ENCODE data around the gene ZBTB20. TPM values are rescaled to one million over a fixed set of nuclear protein-coding genes. Genes with fewer than 3 reads are reported as not detected.

Gene ZBTB20
- total RNA-seq, 3 donors from 2014 or later (not counting 1 experiment from before 2014, with no cell fraction given): 52.7 to 58.3 (median 55.9) TPM

DNA sequence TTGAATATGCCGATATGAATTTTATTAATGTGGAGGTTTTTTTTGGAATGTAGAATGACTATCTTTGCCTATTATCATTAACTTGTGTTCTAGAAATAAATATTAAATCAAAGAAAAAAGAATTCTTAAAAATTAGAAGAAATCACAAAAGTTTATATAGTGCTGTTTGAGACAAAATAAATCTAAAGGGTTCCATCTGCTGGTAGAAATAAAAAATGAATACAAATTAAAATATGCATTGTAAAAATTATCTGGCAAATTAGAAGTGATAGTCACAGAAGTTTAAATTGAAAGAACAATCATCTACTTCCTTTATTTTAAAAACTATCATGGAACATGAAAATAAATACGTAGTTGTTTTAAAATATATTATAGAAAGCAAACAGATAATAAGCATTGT, 22.7 kb upstream of the ZBTB20 start:
- Mint-ChIP-seq H3K36me3 (no peaks in the 10 kb centered on the region), H3K27me3 (ENCODE audit: low read depth in 2 of 2) (peaks cover 8 to 10% of the 10 kb centered on the region in 2 donors), H3K27ac (no peak overlapping the region), H3K9me3 (no peaks in the 10 kb centered on the region), H3K4me3 (no peak overlapping the region), H3K4me1 (peaks cover 11 to 12% of the 10 kb centered on the region in 2 donors)
- no peaks in the 10 kb centered on the region for H3K36me3 ChIP-seq (ENCODE audit: control insufficient read depth, insufficient read depth, low read length)
- intact Hi-C loops (cut with micrococcal nuclease): loop anchor here (1.0 to 5.0 kb wide), 2 partner anchors 78 to 128 kb away; no protein-coding TSS in a partner anchor
- DNase-seq: peak in 1 of 2 donors; percentile 34
- no peak overlapping the region for H3K27ac ChIP-seq (ENCODE audit: low read length)
- no peak for ATAC-seq
- no peak overlapping the region for H3K4me3 ChIP-seq (ENCODE audit: low read length)
- no peaks in the 10 kb centered on the region for H3K9me3 ChIP-seq (ENCODE audit: control insufficient read depth, insufficient read depth, low read length)
- no CpG with 5 or more reads among the region's 2 CpGs for WGBS (ENCODE audit: insufficient coverage)
- TF ChIP-seq, protein P1, sequence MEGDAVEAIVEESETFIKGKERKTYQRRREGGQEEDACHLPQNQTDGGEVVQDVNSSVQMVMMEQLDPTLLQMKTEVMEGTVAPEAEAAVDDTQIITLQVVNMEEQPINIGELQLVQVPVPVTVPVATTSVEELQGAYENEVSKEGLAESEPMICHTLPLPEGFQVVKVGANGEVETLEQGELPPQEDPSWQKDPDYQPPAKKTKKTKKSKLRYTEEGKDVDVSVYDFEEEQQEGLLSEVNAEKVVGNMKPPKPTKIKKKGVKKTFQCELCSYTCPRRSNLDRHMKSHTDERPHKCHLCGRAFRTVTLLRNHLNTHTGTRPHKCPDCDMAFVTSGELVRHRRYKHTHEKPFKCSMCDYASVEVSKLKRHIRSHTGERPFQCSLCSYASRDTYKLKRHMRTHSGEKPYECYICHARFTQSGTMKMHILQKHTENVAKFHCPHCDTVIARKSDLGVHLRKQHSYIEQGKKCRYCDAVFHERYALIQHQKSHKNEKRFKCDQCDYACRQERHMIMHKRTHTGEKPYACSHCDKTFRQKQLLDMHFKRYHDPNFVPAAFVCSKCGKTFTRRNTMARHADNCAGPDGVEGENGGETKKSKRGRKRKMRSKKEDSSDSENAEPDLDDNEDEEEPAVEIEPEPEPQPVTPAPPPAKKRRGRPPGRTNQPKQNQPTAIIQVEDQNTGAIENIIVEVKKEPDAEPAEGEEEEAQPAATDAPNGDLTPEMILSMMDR (IDR thresholded peaks at IDR 0.05): peak; percentile 53
- peaks cover 2% of the 10 kb centered on the region for H3K27me3 ChIP-seq (ENCODE audit: control insufficient read depth, insufficient read depth, low read length)
- H3K4me1 ChIP-seq (ENCODE audit: control insufficient read depth, insufficient read depth, low read length): peaks cover 5% of the 10 kb centered on the region

DNA sequence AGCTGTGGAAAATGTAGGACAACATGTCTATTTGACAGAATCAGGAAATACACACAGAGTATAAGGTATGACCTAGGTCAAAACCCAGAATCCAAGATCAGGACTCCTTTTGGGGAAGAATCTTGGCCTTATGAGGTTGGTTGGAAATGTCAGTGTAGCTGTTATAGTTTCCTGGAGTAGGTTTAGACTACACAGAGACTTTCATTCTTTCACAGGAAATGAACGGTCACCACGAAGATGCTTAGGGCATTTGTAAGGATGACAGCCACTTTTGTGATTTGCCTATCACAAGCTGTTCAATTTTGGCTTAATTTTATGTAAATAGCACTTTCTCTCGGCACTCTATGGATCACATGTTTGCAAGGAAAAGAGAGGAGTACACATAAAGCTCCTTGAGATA, 18.6 kb upstream of the ZBTB20 start:
- 8% methylated on average over 2 of the region's 3 CpGs for WGBS (ENCODE audit: insufficient coverage)
- no peaks in the 10 kb centered on the region for H3K36me3 Mint-ChIP-seq
- Histone ChIP-seq H3K27me3 (ENCODE audit: control insufficient read depth, insufficient read depth, low read length) (no peaks in the 10 kb centered on the region), H3K27ac (ENCODE audit: low read length) (peak overlapping the region; percentile 24), H3K4me3 (ENCODE audit: low read length) (no peak overlapping the region), H3K36me3 (ENCODE audit: control insufficient read depth, insufficient read depth, low read length) (no peaks in the 10 kb centered on the region), H3K9me3 (ENCODE audit: control insufficient read depth, insufficient read depth, low read length) (no peaks in the 10 kb centered on the region), H3K4me1 (ENCODE audit: control insufficient read depth, insufficient read depth, low read length) (peaks cover 13% of the 10 kb centered on the region)
- peaks cover 28 to 29% of the 10 kb centered on the region in 2 donors for H3K4me1 Mint-ChIP-seq
- peaks cover 0 to under 1% of the 10 kb centered on the region in 2 donors for H3K27me3 Mint-ChIP-seq (ENCODE audit: low read depth in 2 of 2)
- H3K27ac Mint-ChIP-seq: peak overlapping the region; percentile 72 to 85
- TF ChIP-seq, protein P1 (IDR thresholded peaks at IDR 0.05): no peak
- no peak overlapping the region for H3K4me3 Mint-ChIP-seq
- peak in 1 of 2 donors; percentile 54 for DNase-seq
- intact Hi-C loops (cut with micrococcal nuclease): loop anchor here (1.0 to 5.0 kb wide), 2 partner anchors 19 to 123 kb away; no protein-coding TSS in a partner anchor
- peak; percentile 62 to 67 (median 62) for ATAC-seq
- H3K9me3 Mint-ChIP-seq: no peaks in the 10 kb centered on the region

DNA sequence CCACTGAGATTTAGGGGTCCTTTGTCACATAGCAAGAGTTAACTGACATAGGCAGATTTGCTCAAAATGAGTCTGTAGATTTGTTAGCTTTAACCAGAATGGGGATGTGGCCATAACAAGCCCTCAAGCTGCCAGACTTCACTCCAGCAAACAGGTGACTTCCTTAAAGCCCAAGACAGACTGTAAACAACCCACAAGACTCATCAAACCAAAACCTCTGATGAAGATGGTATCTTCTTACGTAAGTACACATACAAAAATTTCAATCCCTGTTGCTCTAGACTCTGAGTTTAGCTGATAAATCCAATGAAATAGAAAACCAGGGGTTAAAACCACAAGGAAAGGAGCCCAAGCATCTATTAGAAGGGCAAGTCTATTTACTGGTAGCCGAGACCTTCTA, 18.2 kb upstream of the ZBTB20 start:
- DNase-seq (peak in 1 of 2 donors; percentile 77), ATAC-seq (peak; percentile 72 to 85 (median 79))
- Histone ChIP-seq H3K9me3 (ENCODE audit: control insufficient read depth, insufficient read depth, low read length) (no peaks in the 10 kb centered on the region), H3K4me1 (ENCODE audit: control insufficient read depth, insufficient read depth, low read length) (peaks cover 13% of the 10 kb centered on the region), H3K27ac (ENCODE audit: low read length) (peak overlapping the region; percentile 24), H3K36me3 (ENCODE audit: control insufficient read depth, insufficient read depth, low read length) (no peaks in the 10 kb centered on the region), H3K27me3 (ENCODE audit: control insufficient read depth, insufficient read depth, low read length) (no peaks in the 10 kb centered on the region), H3K4me3 (ENCODE audit: low read length) (no peak overlapping the region)
- Mint-ChIP-seq H3K4me1 (peaks cover 28 to 29% of the 10 kb centered on the region in 2 donors), H3K4me3 (peak overlapping the region; percentile 13), H3K36me3 (no peaks in the 10 kb centered on the region), H3K9me3 (no peaks in the 10 kb centered on the region), H3K27me3 (ENCODE audit: low read depth in 2 of 2) (no peaks in the 10 kb centered on the region), H3K27ac (peak overlapping the region; percentile 72 to 85)
- TF ChIP-seq, protein P1 (IDR thresholded peaks at IDR 0.05): no peak
- WGBS (ENCODE audit: insufficient coverage): 59% methylated on average over 2 of the region's 2 CpGs
- intact Hi-C loops (cut with micrococcal nuclease): loop anchor here (1.0 to 5.0 kb wide), 2 partner anchors 19 to 123 kb away; no protein-coding TSS in a partner anchor
